ENCODE results near the gene EHMT1. TPM values are rescaled to one million over a fixed set of nuclear protein-coding genes. Genes with fewer than 3 reads are reported as not detected.

EHMT1 gene
- total and polyA plus RNA-seq, 9 of the 15 experiments (the other 6 are each of a cell fraction or from before 2014, with no cell fraction given): 2.2 to 76.0 (median 36.4) TPM

DNA sequence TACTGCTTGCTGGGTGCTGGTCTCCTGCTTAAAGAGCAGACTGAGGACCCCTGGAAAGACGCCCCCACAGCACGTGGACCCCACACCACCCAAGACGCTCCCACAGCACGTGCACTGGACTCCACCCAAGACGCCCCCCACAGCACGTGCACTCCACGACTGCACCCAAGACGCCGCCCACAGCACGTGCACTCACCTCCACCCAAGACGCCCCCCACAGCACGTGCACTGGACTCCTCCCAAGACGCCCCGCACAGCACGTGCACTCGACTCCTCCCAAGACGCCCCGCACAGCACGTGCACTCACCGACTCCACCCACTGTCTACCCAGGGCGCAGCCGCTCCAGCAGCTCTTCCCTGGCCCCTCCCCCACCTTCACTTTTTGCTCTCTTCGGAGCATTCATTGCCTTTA is 50.5 kb downstream of the EHMT1 start (continued):
- TF ChIP-seq MGA (IDR thresholded peaks at IDR 0.05) (peak; percentile 66), EGR1 (conservative IDR thresholded peaks at IDR 0.05) (0 out of 2 replicates have a peak, but pooled peaks have one; percentile 22), LEF1 (IDR thresholded peaks at IDR 0.05) (peak; percentile 64; the same call in 1 of the 2 replicates), MNT (conservative IDR thresholded peaks at IDR 0.05) (peak; percentile 97 to 98), HDAC1 (IDR thresholded peaks at IDR 0.05) (peak in 1 of 2 experiments; percentile 82; a peak in 2 of 4 replicates), NFIC (IDR thresholded peaks at IDR 0.05) (peak; percentile 30; the same call in 1 of the 2 replicates), FOXK2 (conservative IDR thresholded peaks at IDR 0.05 in 1 of 2, IDR thresholded peaks at IDR 0.05 in 1 of 2; ENCODE audit: low read depth in 2 of 2) (0 out of 4 replicates have a peak, but pooled peaks of 1 of the 2 experiments have one; percentile 34), CXXC5 (CRISPR knock-in tag; IDR thresholded peaks at IDR 0.05) (peak; percentile 89), ZNF75A (CRISPR knock-in tag; IDR thresholded peaks at IDR 0.05) (no peak), KDM1A (IDR thresholded peaks at IDR 0.05) (peak in 1 of 2 experiments; percentile 10; a peak in 1 of 4 replicates), NKRF (IDR thresholded peaks at IDR 0.05; ENCODE audit: borderline replicate concordance) (peak; percentile 35; the same call in 1 of the 2 replicates), ZBTB7A (IDR thresholded peaks at IDR 0.05; ENCODE audit: borderline replicate concordance, control insufficient read depth, low read depth, low read length) (peak; percentile 57; the same call in 1 of the 2 replicates)
